ENCODE measurements around the gene ATP6V0D1. TPM values are rescaled to one million over a fixed set of nuclear protein-coding genes. Genes with fewer than 3 reads are reported as not detected.

ATP6V0D1 gene
- total RNA-seq, 6 experiments from 2014 or later: 102 to 130 (median 118) TPM

- no peak overlapping the region for H3K4me3 Mint-ChIP-seq
- TF ChIP-seq CTCF (IDR thresholded peaks at IDR 0.05): no peak
- no peak for DNase-seq
- H3K36me3 Mint-ChIP-seq (ENCODE audit: low read depth): no peaks in the 10 kb centered on the region
- no peaks in the 10 kb centered on the region for H3K9me3 Mint-ChIP-seq
- H3K27ac Mint-ChIP-seq: no peak overlapping the region
- peaks cover 9% of the 10 kb centered on the region; the same call in 1 of the 2 replicates for H3K27me3 Mint-ChIP-seq (ENCODE audit: insufficient read depth)
- H3K4me1 Mint-ChIP-seq (ENCODE audit: low read depth): peaks cover 6% of the 10 kb centered on the region
Measured at GRCh38 chr16:67509016-67509415, 28.1 kb upstream of the ATP6V0D1 start.

- H3K4me1 Mint-ChIP-seq (ENCODE audit: low read depth): peaks cover 6% of the 10 kb centered on the region
- no peaks in the 10 kb centered on the region for H3K9me3 Mint-ChIP-seq
- peaks cover 7% of the 10 kb centered on the region; the same call in 1 of the 2 replicates for H3K27me3 Mint-ChIP-seq (ENCODE audit: insufficient read depth)
- H3K27ac Mint-ChIP-seq: no peak overlapping the region
- TF ChIP-seq CTCF (IDR thresholded peaks at IDR 0.05): no peak
- DNase-seq: no peak
- H3K36me3 Mint-ChIP-seq (ENCODE audit: low read depth): no peaks in the 10 kb centered on the region
- no peak overlapping the region for H3K4me3 Mint-ChIP-seq
Measured at GRCh38 chr16:67506468-67506867, 25.5 kb upstream of the ATP6V0D1 start.

- peaks cover 8% of the 10 kb centered on the region for H3K4me1 Mint-ChIP-seq (ENCODE audit: low read depth)
- no peak overlapping the region for H3K4me3 Mint-ChIP-seq
- no peak for TF ChIP-seq CTCF (IDR thresholded peaks at IDR 0.05)
- DNase-seq: no peak
- no peaks in the 10 kb centered on the region for H3K9me3 Mint-ChIP-seq
- H3K27me3 Mint-ChIP-seq (ENCODE audit: insufficient read depth): peaks cover 6% of the 10 kb centered on the region
- no peak overlapping the region for H3K27ac Mint-ChIP-seq
- no peaks in the 10 kb centered on the region for H3K36me3 Mint-ChIP-seq (ENCODE audit: low read depth)
Measured at GRCh38 chr16:67504031-67505021, 23.4 kb upstream of the ATP6V0D1 start.

- Mint-ChIP-seq H3K4me1 (ENCODE audit: low read depth) (peaks cover 8% of the 10 kb centered on the region; the same call in 1 of the 2 replicates), H3K9me3 (no peaks in the 10 kb centered on the region), H3K36me3 (ENCODE audit: low read depth) (no peaks in the 10 kb centered on the region), H3K4me3 (no peak overlapping the region), H3K27me3 (ENCODE audit: insufficient read depth) (peaks cover 2% of the 10 kb centered on the region), H3K27ac (no peak overlapping the region)
- DNase-seq: no peak
- TF ChIP-seq CTCF (IDR thresholded peaks at IDR 0.05): no peak
Measured at GRCh38 chr16:67499106-67499505, 18.1 kb upstream of the ATP6V0D1 start.

GRCh38 chr16:67490335-67491096, 9.6 kb upstream of the ATP6V0D1 start:
- DNase-seq: no peak
- peaks cover 19% of the 10 kb centered on the region for H3K4me1 Mint-ChIP-seq (ENCODE audit: low read depth)
- H3K9me3 Mint-ChIP-seq: no peaks in the 10 kb centered on the region
- no peak for TF ChIP-seq CTCF (IDR thresholded peaks at IDR 0.05)
- peaks cover 4% of the 10 kb centered on the region; the same call in 1 of the 2 replicates for H3K27me3 Mint-ChIP-seq (ENCODE audit: insufficient read depth)
- no peaks in the 10 kb centered on the region for H3K36me3 Mint-ChIP-seq (ENCODE audit: low read depth)
- H3K4me3 Mint-ChIP-seq: no peak overlapping the region
- no peak overlapping the region for H3K27ac Mint-ChIP-seq
